ENCODE data around the gene STUM.

DNA sequence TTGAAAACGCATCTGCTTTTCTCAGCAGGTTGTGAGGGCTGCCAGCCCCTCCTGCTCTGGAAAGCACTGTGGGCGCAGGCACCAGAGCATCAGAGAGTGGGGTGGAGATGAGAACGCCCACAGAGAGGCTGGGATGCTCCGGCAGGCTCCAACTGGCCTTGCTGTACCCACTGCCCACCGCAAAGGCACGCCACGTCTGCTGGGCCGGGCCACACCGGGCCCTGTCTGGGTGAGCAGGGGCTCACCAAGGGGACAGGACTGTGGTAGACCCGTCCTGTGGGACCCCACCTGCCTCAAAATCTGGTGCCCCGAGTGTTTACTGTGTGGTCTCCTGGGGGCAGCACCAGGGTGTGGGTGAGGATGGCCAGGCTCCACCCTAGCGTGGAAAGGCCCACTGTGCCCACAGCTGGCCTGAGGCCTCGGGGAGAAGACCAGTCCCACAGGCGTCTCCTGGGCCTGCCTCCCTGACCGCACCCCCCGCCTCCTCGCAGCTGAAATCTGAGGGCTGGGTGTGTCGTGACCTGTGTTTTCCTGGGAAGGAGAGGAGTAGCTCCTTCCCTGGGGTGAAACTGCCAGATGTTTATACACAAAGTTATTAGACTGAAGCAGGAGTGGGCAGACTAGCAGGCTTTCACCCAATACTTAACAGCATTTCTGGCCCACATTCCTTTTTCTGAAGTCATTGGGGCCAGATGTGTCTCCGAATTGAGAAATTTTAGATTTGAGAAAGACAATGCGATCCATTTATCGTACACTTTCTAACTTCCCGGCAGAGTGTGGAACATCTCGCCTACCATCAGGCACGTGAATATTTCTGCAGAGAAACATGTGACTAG, 53.8 kb downstream of the STUM start:
- TF ChIP-seq, protein P1, sequence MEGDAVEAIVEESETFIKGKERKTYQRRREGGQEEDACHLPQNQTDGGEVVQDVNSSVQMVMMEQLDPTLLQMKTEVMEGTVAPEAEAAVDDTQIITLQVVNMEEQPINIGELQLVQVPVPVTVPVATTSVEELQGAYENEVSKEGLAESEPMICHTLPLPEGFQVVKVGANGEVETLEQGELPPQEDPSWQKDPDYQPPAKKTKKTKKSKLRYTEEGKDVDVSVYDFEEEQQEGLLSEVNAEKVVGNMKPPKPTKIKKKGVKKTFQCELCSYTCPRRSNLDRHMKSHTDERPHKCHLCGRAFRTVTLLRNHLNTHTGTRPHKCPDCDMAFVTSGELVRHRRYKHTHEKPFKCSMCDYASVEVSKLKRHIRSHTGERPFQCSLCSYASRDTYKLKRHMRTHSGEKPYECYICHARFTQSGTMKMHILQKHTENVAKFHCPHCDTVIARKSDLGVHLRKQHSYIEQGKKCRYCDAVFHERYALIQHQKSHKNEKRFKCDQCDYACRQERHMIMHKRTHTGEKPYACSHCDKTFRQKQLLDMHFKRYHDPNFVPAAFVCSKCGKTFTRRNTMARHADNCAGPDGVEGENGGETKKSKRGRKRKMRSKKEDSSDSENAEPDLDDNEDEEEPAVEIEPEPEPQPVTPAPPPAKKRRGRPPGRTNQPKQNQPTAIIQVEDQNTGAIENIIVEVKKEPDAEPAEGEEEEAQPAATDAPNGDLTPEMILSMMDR (IDR thresholded peaks at IDR 0.05; ENCODE audit: low read depth, low read length) = no peak
- no peak for TF ChIP-seq EZH2phosphoT487 (IDR thresholded peaks at IDR 0.05; ENCODE audit: low read depth)

Measured in OCI-LY3 (cell line).